Activated B cell treated with CpG ODN at 0.5 μM for 24 hours (primary cell): ENCODE measurements around the gene FEM1B. TPM values are rescaled to one million over a fixed set of nuclear protein-coding genes. Genes with fewer than 3 reads are reported as not detected.

ENCODE experiments used
- ATAC-seq: fragments of 200-7000 bp; cut with Tn5 transposase; one replicate; pipeline ENCODE4 v1.10.0; 2021; ENCODE audit warnings: low read depth, mild to moderate bottlenecking, moderate library complexity
- CTCF ChIA-PET: fragments of 350-600 bp; sonication (Branson Sonifier 250); formaldehyde crosslinking; loops from one replicate; lab custom pipeline; 2021; ENCODE audit warnings: antibody characterized with exemption; lab: Charles Lee
- POLR2A ChIA-PET: fragments of 350-600 bp; sonication (Branson Sonifier 250); formaldehyde crosslinking; loops from one replicate; lab custom pipeline; 2021; ENCODE audit warnings: antibody characterized with exemption; lab: Charles Lee
- DNase-seq: peaks from one replicate; pipeline ENCODE4 v3.0.0; 2022
- H3K27ac Mint-ChIP-seq: one replicate; pipeline ENCODE4 v1.8.0; 2020; ENCODE audit warnings: mixed read lengths
- H3K27me3 Mint-ChIP-seq: one replicate; pipeline ENCODE4 v1.8.0; 2021; ENCODE audit warnings: mixed read lengths
- H3K36me3 Mint-ChIP-seq: one replicate; pipeline ENCODE4 v1.8.0; 2021; ENCODE audit warnings: low read depth, mixed read lengths
- H3K4me1 Mint-ChIP-seq: one replicate; pipeline ENCODE4 v1.8.0; 2021; ENCODE audit warnings: mixed read lengths
- H3K4me3 Mint-ChIP-seq: one replicate; pipeline ENCODE4 v1.8.0; 2020; ENCODE audit warnings: mild to moderate bottlenecking, mixed read lengths
- H3K9me3 Mint-ChIP-seq: one replicate; pipeline ENCODE4 v1.8.0; 2020; ENCODE audit warnings: mixed read lengths
- intact Hi-C: fragments of 100-400 bp; cut with micrococcal nuclease; formaldehyde crosslinking; loops from one replicate; pipeline ENCODE4 v1.15.1; 2024
- total RNA-seq: library from RNA; stranded (reverse); gene quantifications from 2 replicates; pipeline ENCODE4 v1.2.3, GENCODE V29; 2022
- TF ChIP-seq, protein P1 (sequence below): fragments of 200-600 bp; IDR thresholded peaks from one replicate; pipeline ENCODE4 v1.8.0; 2022; ENCODE audit warnings: antibody characterized with exemption, mild to moderate bottlenecking

FEM1B gene
- total RNA-seq, 1 donor from 2014 or later, result 42.2 TPM

DNA sequence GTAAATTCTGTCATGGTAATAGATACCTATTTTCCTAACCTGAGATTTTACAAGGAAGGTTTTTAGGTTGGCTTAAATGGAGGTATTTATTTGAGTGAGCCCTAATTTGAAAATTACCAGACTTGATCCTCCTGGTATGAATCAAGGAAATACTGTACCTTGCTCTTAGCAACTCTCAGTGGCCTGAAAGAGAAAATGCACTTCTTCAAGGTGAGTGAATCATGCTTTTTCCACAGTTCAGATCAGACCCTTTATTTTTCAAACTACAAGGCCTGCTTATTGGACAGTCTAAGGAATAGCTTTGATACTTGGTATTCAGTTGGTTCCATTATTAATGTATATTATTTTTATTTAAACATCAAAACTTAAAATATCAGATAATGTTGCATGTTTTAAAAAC is 15.4 kb downstream of the FEM1B start:
- H3K27ac Mint-ChIP-seq, result no peak overlapping the region
- H3K9me3 Mint-ChIP-seq, result no peaks in the 10 kb centered on the region
- H3K27me3 Mint-ChIP-seq, result no peaks in the 10 kb centered on the region
- TF ChIP-seq, protein P1, sequence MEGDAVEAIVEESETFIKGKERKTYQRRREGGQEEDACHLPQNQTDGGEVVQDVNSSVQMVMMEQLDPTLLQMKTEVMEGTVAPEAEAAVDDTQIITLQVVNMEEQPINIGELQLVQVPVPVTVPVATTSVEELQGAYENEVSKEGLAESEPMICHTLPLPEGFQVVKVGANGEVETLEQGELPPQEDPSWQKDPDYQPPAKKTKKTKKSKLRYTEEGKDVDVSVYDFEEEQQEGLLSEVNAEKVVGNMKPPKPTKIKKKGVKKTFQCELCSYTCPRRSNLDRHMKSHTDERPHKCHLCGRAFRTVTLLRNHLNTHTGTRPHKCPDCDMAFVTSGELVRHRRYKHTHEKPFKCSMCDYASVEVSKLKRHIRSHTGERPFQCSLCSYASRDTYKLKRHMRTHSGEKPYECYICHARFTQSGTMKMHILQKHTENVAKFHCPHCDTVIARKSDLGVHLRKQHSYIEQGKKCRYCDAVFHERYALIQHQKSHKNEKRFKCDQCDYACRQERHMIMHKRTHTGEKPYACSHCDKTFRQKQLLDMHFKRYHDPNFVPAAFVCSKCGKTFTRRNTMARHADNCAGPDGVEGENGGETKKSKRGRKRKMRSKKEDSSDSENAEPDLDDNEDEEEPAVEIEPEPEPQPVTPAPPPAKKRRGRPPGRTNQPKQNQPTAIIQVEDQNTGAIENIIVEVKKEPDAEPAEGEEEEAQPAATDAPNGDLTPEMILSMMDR, result no peak
- H3K4me3 Mint-ChIP-seq, result no peak overlapping the region
- peaks cover 19% of the 10 kb centered on the region for H3K4me1 Mint-ChIP-seq
- intact Hi-C loops, result no loop called here
- H3K36me3 Mint-ChIP-seq, result peaks cover 57% of the 10 kb centered on the region
- DNase-seq (no peak), ATAC-seq (no peak)
- ChIA-PET CTCF (no interaction called here), POLR2A (interaction anchor here (0.7 kb wide), 1 partner anchor 15 kb away, joined by 3 read pairs; the partner anchor contains the start of gene FEM1B)

DNA sequence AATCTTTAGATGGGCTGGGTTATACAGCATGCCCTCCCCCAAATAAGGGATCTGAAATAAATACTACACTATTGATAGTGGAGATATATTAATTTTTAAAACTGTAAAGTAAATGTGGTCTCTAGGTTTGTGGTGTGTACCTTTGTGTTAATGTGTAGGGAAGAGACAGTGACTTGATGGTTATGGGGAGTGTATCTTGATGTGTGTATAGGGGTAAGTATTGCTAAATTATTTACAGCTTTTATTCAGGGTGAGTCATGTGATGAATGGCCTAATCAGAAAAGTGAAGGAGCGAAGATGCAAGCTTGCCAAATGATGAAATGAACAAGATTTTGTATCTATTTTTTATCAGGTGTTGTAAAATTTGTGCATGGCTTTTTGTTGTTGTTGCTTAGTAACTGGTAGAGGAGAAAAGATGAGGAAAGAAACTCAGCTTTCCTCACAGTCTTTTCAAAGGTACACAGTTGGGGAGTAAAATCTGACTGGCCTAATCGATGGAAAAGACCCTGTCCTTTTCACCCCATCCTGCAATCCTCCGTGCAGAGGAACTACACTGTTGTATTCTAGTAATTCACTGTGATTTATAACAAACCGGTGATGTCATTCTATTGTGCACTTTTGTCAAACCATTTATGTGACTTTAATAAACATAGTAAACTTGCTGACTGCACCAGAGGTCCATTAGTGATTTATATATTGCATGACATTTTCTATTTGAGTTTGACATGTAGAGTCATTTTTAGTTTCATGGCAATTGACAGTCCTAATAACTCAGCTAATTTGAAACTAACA is 17.7 kb downstream of the FEM1B start:
- no peak for DNase-seq
- Mint-ChIP-seq H3K36me3 (peaks cover 39% of the 10 kb centered on the region), H3K27ac (no peak overlapping the region), H3K27me3 (no peaks in the 10 kb centered on the region), H3K4me1 (peaks cover 24% of the 10 kb centered on the region), H3K4me3 (no peak overlapping the region), H3K9me3 (no peaks in the 10 kb centered on the region)
- intact Hi-C loops, result no loop called here
- TF ChIP-seq, protein P1, result no peak
- ChIA-PET POLR2A (no interaction called here), CTCF (no interaction called here)
- ATAC-seq, result no peak

DNA sequence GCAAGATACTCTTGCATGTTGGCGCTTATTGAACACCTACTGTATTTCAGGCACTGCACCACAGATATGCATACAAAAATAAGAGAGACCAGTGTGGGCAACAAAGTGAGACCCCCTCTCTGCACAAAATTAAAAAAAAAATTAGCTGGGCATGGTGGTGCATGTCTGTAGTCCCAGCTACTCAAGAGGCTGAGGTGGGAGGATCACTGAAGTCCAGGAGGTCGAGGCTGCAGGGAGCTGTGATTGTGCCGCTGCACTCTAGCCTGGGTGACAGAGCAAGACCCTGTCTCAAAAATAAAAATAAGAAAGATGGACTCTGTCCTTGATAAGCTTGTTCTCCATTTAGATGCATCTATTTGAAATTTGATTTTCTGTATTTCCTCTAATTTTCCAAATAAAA is 20.8 kb downstream of the FEM1B start:
- ChIA-PET CTCF (interaction anchor here (2.3 kb wide), 1 partner anchor 8 kb away, joined by 6 read pairs; no protein-coding TSS in a partner anchor), POLR2A (interaction anchor here (0.5 to 1.8 kb wide), 2 partner anchors 13 to 21 kb away, joined by 5 to 15 read pairs; partner anchors contain the start of gene FEM1B)
- H3K27ac Mint-ChIP-seq, result peak overlapping the region; percentile 77
- peak overlapping the region; percentile 79 for H3K4me3 Mint-ChIP-seq
- H3K9me3 Mint-ChIP-seq, result no peaks in the 10 kb centered on the region
- H3K36me3 Mint-ChIP-seq, result peaks cover 15% of the 10 kb centered on the region
- TF ChIP-seq, protein P1, result no peak
- no peak for ATAC-seq
- DNase-seq, result no peak
- peaks cover 19% of the 10 kb centered on the region for H3K4me1 Mint-ChIP-seq
- H3K27me3 Mint-ChIP-seq, result no peaks in the 10 kb centered on the region
- intact Hi-C loops, result no loop called here

DNA sequence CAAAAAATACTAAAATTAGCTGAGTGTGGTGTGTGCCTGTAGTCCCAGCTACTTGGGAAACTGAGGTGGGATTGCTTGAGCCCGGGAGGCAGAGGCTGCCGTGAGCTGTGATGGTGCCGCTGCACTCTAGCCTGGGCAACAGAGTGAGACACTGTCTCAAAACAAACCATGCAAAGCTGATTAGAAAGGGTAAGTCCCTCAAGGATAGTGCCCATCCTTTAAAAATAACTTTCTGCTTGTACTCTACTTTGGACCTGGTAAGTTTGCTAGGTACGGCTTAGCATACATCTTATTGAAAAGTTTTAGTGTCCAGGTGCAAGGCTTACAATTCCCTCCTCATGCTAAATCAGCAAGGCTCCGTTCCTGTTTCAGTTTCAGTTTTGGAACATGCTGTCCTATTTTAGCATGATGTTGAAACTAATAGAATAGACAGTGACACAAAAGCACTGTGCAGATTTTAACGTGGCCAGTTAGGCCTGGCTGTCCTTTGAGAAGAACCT is 21.4 kb downstream of the FEM1B start:
- peaks cover 19% of the 10 kb centered on the region for H3K4me1 Mint-ChIP-seq
- TF ChIP-seq, protein P1, result no peak
- H3K27me3 Mint-ChIP-seq, result no peaks in the 10 kb centered on the region
- H3K4me3 Mint-ChIP-seq, result peak overlapping the region; percentile 79
- POLR2A ChIA-PET, result interaction anchor here (0.7 to 1.8 kb wide), 3 partner anchors 21 to 1153 kb away, joined by 3 to 15 read pairs (median 3); partner anchors contain the start of gene FEM1B
- intact Hi-C loops, result loop anchor here (1.0 kb wide), 1 partner anchor 22 kb away; the partner anchor contains the start of gene FEM1B
- DNase-seq (no peak), ATAC-seq (peak; percentile 84)
- peak overlapping the region; percentile 77 for H3K27ac Mint-ChIP-seq
- no peaks in the 10 kb centered on the region for H3K9me3 Mint-ChIP-seq
- CTCF ChIA-PET, result no interaction called here
- H3K36me3 Mint-ChIP-seq, result peaks cover 9% of the 10 kb centered on the region

DNA sequence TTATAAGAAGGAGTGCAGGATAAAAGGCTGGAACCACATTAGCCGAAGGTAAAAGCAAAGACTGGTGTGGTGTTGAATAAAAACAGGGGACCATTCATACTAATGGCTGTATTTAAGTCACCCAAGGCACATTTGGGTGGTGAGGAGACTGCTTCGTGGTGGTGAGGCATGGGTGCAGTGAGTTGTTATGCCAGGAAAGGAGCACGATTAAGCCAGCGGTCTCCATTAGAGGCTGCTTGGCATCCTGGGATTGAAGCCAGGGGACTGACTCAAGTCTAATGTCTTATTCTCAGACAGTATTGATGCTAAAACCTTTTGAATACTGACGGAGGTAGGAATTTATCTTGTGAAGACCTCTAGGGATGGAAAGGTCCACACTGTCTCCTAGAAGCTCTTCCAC is 21.9 kb downstream of the FEM1B start:
- ATAC-seq, result no peak
- DNase-seq, result no peak
- intact Hi-C loops, result loop anchor here (1.0 kb wide), 1 partner anchor 22 kb away; the partner anchor contains the start of gene FEM1B
- TF ChIP-seq, protein P1, result no peak
- CTCF ChIA-PET, result no interaction called here
- H3K36me3 Mint-ChIP-seq, result peaks cover 9% of the 10 kb centered on the region
- H3K27me3 Mint-ChIP-seq, result no peaks in the 10 kb centered on the region
- peak overlapping the region; percentile 77 for H3K27ac Mint-ChIP-seq
- no peaks in the 10 kb centered on the region for H3K9me3 Mint-ChIP-seq
- peak overlapping the region; percentile 21 for H3K4me3 Mint-ChIP-seq
- peaks cover 19% of the 10 kb centered on the region for H3K4me1 Mint-ChIP-seq
- POLR2A ChIA-PET, result interaction anchor here (0.7 to 1.8 kb wide), 3 partner anchors 22 to 1153 kb away, joined by 3 to 15 read pairs (median 3); partner anchors contain the start of gene FEM1B
